Endothelial cell of umbilical vein (primary cell): ENCODE data around the gene CCNL2.

Experiments
- MYC ChIP-seq: IDR thresholded peaks from one replicate; pipeline ENCODE4 v1.6.1; 2011; ENCODE audit warnings: mild to moderate bottlenecking, low read depth, low read length
- POLR2A ChIP-seq: IDR thresholded peaks from 2 replicates; pipeline ENCODE4 v1.6.1; 2012; ENCODE audit warnings: low read depth, mild to moderate bottlenecking, control low read depth, low read length
- POLR2AphosphoS5 ChIP-seq: IDR thresholded peaks from 2 replicates; pipeline ENCODE4 v1.6.1; 2012; ENCODE audit warnings: low read depth, mild to moderate bottlenecking, control low read depth, low read length, moderate library complexity; ENCODE audit not compliant: insufficient read depth
- TF ChIP-seq, protein P1 (sequence below), 2 donors: IDR thresholded peaks; 1 replicate in 1 of 2; 2 replicates in 1 of 2; pipeline ENCODE4 v1.5.1; 2011; ENCODE audit warnings: low read length in 2 of 2, mild to moderate bottlenecking in 2 of 2, moderate library complexity in 2 of 2, control low read depth in 1 of 2, inconsistent platforms in 1 of 2, low read depth in 1 of 2; ENCODE audit not compliant: insufficient read depth in 1 of 2; ENCODE audit errors: extremely low read depth in 1 of 2
- TF ChIP-seq, protein P2 (sequence below): IDR thresholded peaks from 2 replicates; pipeline ENCODE4 v1.6.1; 2011; ENCODE audit not compliant: insufficient read depth, insufficient read length

DNA sequence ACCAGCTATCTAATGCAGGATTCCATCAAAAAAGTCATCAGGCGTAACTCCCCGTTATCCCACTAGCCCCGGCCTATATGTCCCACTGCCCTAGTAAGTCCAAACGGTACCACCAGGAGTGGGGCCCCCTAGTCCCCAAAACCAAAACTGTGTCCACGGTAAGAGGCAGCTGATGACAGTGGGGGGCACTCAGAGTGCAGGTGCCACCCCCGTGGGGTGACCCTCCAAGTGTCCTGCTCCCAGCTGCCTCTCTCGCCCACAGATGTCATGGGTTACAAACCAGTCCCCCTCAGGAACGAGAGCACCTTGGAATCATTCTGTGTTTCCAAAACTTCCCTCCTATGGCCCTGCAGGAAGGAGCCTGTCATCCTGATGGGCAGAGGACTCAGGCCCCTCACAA is 13.2 kb downstream of the CCNL2 start:
- TF ChIP-seq, protein P1, sequence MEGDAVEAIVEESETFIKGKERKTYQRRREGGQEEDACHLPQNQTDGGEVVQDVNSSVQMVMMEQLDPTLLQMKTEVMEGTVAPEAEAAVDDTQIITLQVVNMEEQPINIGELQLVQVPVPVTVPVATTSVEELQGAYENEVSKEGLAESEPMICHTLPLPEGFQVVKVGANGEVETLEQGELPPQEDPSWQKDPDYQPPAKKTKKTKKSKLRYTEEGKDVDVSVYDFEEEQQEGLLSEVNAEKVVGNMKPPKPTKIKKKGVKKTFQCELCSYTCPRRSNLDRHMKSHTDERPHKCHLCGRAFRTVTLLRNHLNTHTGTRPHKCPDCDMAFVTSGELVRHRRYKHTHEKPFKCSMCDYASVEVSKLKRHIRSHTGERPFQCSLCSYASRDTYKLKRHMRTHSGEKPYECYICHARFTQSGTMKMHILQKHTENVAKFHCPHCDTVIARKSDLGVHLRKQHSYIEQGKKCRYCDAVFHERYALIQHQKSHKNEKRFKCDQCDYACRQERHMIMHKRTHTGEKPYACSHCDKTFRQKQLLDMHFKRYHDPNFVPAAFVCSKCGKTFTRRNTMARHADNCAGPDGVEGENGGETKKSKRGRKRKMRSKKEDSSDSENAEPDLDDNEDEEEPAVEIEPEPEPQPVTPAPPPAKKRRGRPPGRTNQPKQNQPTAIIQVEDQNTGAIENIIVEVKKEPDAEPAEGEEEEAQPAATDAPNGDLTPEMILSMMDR (IDR thresholded peaks at IDR 0.05; ENCODE audit: extremely low read depth in 1 of 2, insufficient read depth in 1 of 2, low read depth in 1 of 2, low read length in 2 of 2) = no peak
- TF ChIP-seq POLR2AphosphoS5 = no peak
- no peak for TF ChIP-seq MYC
- TF ChIP-seq POLR2A = no peak
- TF ChIP-seq, protein P2, sequence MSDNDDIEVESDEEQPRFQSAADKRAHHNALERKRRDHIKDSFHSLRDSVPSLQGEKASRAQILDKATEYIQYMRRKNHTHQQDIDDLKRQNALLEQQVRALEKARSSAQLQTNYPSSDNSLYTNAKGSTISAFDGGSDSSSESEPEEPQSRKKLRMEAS = no peak
